Trophoblast cell (in vitro differentiated cells and primary cell): ENCODE measurements around the gene FAM78B.

Experiments used
- DNase-seq, 2 donors: peaks; one replicate each; pipeline ENCODE4 v3.0.0-alpha.2; 2016
- H2AFZ ChIP-seq: 2 replicates; pipeline ENCODE4 v1.6.1; 2013; ENCODE audit warnings: low read length, moderate library complexity, mild to moderate bottlenecking; ENCODE audit not compliant: insufficient read depth, poor library complexity
- H2AK5ac ChIP-seq: 2 replicates; pipeline ENCODE4 v1.6.1; 2013; ENCODE audit warnings: mild to moderate bottlenecking, low read length
- H2BK120ac ChIP-seq: 2 replicates; pipeline ENCODE4 v1.6.1; 2013; ENCODE audit warnings: low read length, mild to moderate bottlenecking, moderate library complexity; ENCODE audit not compliant: insufficient read depth, poor library complexity
- H2BK12ac ChIP-seq: 2 replicates; pipeline ENCODE4 v1.6.1; 2013; ENCODE audit warnings: mild to moderate bottlenecking, low read length, moderate library complexity
- H2BK5ac ChIP-seq: 2 replicates; pipeline ENCODE4 v1.6.1; 2013; ENCODE audit warnings: low read length, low read depth, moderate library complexity, mild to moderate bottlenecking; ENCODE audit not compliant: poor library complexity
- H3K14ac ChIP-seq: 2 replicates; pipeline ENCODE4 v1.6.1; 2013; ENCODE audit warnings: mild to moderate bottlenecking, low read length
- H3K18ac ChIP-seq: 2 replicates; pipeline ENCODE4 v1.6.1; 2013; ENCODE audit warnings: mild to moderate bottlenecking, low read length
- H3K23ac ChIP-seq: 2 replicates; pipeline ENCODE4 v1.6.1; 2013; ENCODE audit warnings: low read length
- H3K27ac ChIP-seq: 2 replicates; pipeline ENCODE4 v1.5.1; 2013; ENCODE audit warnings: low read depth, mild to moderate bottlenecking, inconsistent platforms, low read length, moderate library complexity
- H3K27me3 ChIP-seq: 2 replicates; pipeline ENCODE4 v1.6.1; 2013; ENCODE audit warnings: inconsistent platforms, mild to moderate bottlenecking, low read length, moderate library complexity; ENCODE audit not compliant: insufficient read depth
- H3K36me3 ChIP-seq, 2 experiments: 1 replicate in 1 of 2; 2 replicates in 1 of 2; pipeline ENCODE4 v1.6.1; 2013; ENCODE audit warnings: low read length in 2 of 2, mild to moderate bottlenecking in 2 of 2, moderate library complexity in 1 of 2; ENCODE audit not compliant: insufficient read depth in 2 of 2, control insufficient read depth in 1 of 2
- H3K4ac ChIP-seq: 2 replicates; pipeline ENCODE4 v1.6.1; 2013; ENCODE audit warnings: low read depth, mild to moderate bottlenecking, low read length, moderate library complexity
- H3K4me1 ChIP-seq, 2 experiments: 1 replicate in 1 of 2; 2 replicates in 1 of 2; pipeline ENCODE4 v1.6.1; 2013; ENCODE audit warnings: low read length in 2 of 2, mild to moderate bottlenecking in 2 of 2, moderate library complexity in 1 of 2; ENCODE audit not compliant: insufficient read depth in 2 of 2, control insufficient read depth in 1 of 2
- H3K4me2 ChIP-seq: 2 replicates; pipeline ENCODE4 v1.6.1; 2013; ENCODE audit warnings: inconsistent platforms, mild to moderate bottlenecking, low read length, moderate library complexity
- H3K4me3 ChIP-seq: 2 replicates; pipeline ENCODE4 v1.5.1; 2013; ENCODE audit warnings: mild to moderate bottlenecking, low read depth, low read length, inconsistent platforms
- H3K79me1 ChIP-seq: one replicate; pipeline ENCODE4 v1.6.1; 2013; ENCODE audit warnings: low read length
- H3K79me2 ChIP-seq: 2 replicates; pipeline ENCODE4 v1.6.1; 2013; ENCODE audit warnings: low read length, mild to moderate bottlenecking; ENCODE audit not compliant: control insufficient read depth, insufficient read depth, poor library complexity
- H3K9ac ChIP-seq: 2 replicates; pipeline ENCODE4 v1.6.1; 2013; ENCODE audit warnings: mild to moderate bottlenecking, low read length
- H3K9me3 ChIP-seq: 2 replicates; pipeline ENCODE4 v1.6.1; 2013; ENCODE audit warnings: low read depth, mild to moderate bottlenecking, control low read depth, inconsistent platforms, low read length; ENCODE audit not compliant: insufficient read depth
- H4K12ac ChIP-seq: 2 replicates; pipeline ENCODE4 v1.6.1; 2013; ENCODE audit warnings: low read depth, mild to moderate bottlenecking, low read length, moderate library complexity
- H4K8ac ChIP-seq: 2 replicates; pipeline ENCODE4 v1.6.1; 2013; ENCODE audit warnings: low read depth, mild to moderate bottlenecking, low read length, moderate library complexity
- H4K91ac ChIP-seq: one replicate; pipeline ENCODE4 v1.6.1; 2013; ENCODE audit warnings: low read depth, mild to moderate bottlenecking, low read length, moderate library complexity
- WGBS: extraction: QIAGEN DNeasy Blood & Tissue Kit; methylation state at CpG from one replicate; pipeline ENCODE4 v1.1.7; 2013; ENCODE audit warnings: missing lambda C conversion rate; ENCODE audit not compliant: insufficient read length, insufficient coverage; ENCODE audit errors: extremely low coverage; 5-methylcytosine and 5-hydroxymethylcytosine counted together

FAM78B gene

DNA sequence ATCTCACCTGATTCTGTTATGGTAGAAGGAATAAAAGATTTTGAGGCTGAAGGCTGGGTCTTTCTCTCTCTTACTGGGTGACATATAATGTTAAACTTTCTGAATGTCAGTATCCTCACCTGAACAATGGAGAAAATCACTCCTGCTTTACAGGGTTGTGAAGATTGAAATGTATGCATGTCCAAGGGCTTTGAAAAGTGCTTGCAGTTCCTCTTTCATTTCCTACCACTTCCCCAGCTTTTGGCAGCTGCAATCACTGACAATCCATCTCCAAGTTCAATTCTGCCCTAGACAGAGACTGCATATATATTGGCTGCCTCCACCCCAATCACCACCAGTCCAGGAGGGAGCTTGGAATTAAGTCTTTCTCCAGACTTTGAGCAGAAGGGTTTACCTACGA is 39.8 kb downstream of the FAM78B start:
- H3K4me1 ChIP-seq: no peaks in the 10 kb centered on the region
- no peak overlapping the region for H3K18ac ChIP-seq
- no peak overlapping the region for H4K91ac ChIP-seq
- no peak overlapping the region for H2BK5ac ChIP-seq
- H3K27me3 ChIP-seq: no peaks in the 10 kb centered on the region
- no peak overlapping the region for H3K4ac ChIP-seq
- no peak overlapping the region for H3K14ac ChIP-seq
- no peak overlapping the region for H4K8ac ChIP-seq
- no peak overlapping the region for H4K12ac ChIP-seq
- no peak overlapping the region for H3K4me3 ChIP-seq
- H2AFZ ChIP-seq: no peak overlapping the region
- H3K9ac ChIP-seq: no peak overlapping the region
- H3K27ac ChIP-seq: no peak overlapping the region
- no peak overlapping the region for H2BK120ac ChIP-seq
- H2AK5ac ChIP-seq: no peak overlapping the region
- no peaks in the 10 kb centered on the region for H3K9me3 ChIP-seq
- H3K79me1 ChIP-seq: no peaks in the 10 kb centered on the region
- H3K4me2 ChIP-seq: no peak overlapping the region
- no peak overlapping the region for H2BK12ac ChIP-seq
- H3K79me2 ChIP-seq: no peaks in the 10 kb centered on the region
- H3K36me3 ChIP-seq: no peaks in the 10 kb centered on the region
- no CpG with 5 or more reads among the region's 1 CpG for WGBS
- no peak overlapping the region for H3K23ac ChIP-seq
- no peak for DNase-seq

DNA sequence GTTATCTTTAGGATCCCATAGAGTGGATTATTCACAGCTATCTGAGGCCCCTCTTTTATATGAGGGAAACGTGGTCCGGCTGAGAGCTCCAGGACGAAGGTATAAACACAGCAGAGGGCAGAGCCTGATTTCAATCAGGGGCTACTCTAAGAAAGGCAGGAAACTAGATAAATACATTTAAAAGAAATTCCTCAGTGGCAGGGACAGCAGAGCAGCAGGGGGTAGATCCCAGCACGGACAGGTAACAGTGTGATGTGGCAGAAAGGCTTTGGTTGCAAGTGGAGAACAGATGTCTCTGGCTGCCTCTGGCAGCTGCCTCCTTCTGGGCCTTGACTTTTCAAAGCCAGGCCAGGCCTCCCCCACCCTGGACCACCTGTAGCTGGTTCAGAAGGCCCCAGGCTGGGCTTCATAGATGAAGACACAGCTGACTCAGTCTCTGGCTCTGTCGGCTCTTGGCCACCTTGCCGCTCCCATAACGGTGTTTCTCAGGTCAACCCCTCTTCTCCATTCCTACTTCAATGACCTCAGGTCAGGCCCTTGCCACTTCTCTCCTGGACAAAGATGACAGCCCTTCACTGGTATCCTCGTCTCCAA is 43.8 kb downstream of the FAM78B start:
- Histone ChIP-seq H3K9me3 (no peaks in the 10 kb centered on the region), H3K4ac (no peak overlapping the region), H3K4me3 (no peak overlapping the region), H4K12ac (no peak overlapping the region), H3K36me3 (no peaks in the 10 kb centered on the region), H4K8ac (no peak overlapping the region), H3K27ac (no peak overlapping the region), H2BK120ac (no peak overlapping the region), H3K4me1 (no peaks in the 10 kb centered on the region), H3K14ac (no peak overlapping the region), H3K79me1 (no peaks in the 10 kb centered on the region), H3K18ac (no peak overlapping the region), H4K91ac (no peak overlapping the region), H3K23ac (no peak overlapping the region), H2BK12ac (no peak overlapping the region), H3K27me3 (no peaks in the 10 kb centered on the region), H3K9ac (no peak overlapping the region), H2AK5ac (no peak overlapping the region), H3K79me2 (no peaks in the 10 kb centered on the region), H3K4me2 (no peak overlapping the region), H2BK5ac (no peak overlapping the region), H2AFZ (no peak overlapping the region)
- DNase-seq: no peak
- WGBS: no CpG with 5 or more reads among the region's 8 CpGs

DNA sequence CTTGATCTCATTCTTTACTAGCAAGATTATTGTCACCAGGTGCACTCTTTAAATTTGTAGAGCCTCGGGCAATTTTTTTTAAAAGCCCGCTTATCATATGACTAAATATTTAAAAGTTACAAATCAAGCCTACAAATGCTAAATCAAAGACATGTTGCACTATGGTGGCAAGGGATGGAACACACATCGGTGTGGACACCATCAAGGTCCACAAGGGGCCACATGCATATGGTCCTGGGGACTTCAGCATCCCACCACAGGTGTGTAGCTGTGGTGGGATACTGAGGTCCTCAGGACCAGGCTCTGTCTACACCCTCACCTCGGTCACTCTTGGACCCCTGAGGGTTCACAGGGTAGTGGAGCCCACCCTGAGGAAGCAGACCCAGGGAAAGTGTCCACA is 45.8 kb downstream of the FAM78B start:
- no peak overlapping the region for H4K91ac ChIP-seq
- no peak overlapping the region for H4K12ac ChIP-seq
- no peaks in the 10 kb centered on the region for H3K79me1 ChIP-seq
- H3K9me3 ChIP-seq: no peaks in the 10 kb centered on the region
- H3K4me1 ChIP-seq: no peaks in the 10 kb centered on the region
- H3K9ac ChIP-seq: no peak overlapping the region
- no peak overlapping the region for H2AK5ac ChIP-seq
- no peak overlapping the region for H3K4me3 ChIP-seq
- H3K36me3 ChIP-seq: no peaks in the 10 kb centered on the region
- no peak overlapping the region for H3K4ac ChIP-seq
- no peak overlapping the region for H2BK120ac ChIP-seq
- H3K27ac ChIP-seq: no peak overlapping the region
- no peak overlapping the region for H3K14ac ChIP-seq
- no peak overlapping the region for H4K8ac ChIP-seq
- DNase-seq: no peak
- H3K4me2 ChIP-seq: no peak overlapping the region
- no peak overlapping the region for H2BK12ac ChIP-seq
- no peaks in the 10 kb centered on the region for H3K79me2 ChIP-seq
- no CpG with 5 or more reads among the region's 4 CpGs for WGBS
- no peak overlapping the region for H2AFZ ChIP-seq
- no peaks in the 10 kb centered on the region for H3K27me3 ChIP-seq
- no peak overlapping the region for H3K23ac ChIP-seq
- H2BK5ac ChIP-seq: no peak overlapping the region
- no peak overlapping the region for H3K18ac ChIP-seq

DNA sequence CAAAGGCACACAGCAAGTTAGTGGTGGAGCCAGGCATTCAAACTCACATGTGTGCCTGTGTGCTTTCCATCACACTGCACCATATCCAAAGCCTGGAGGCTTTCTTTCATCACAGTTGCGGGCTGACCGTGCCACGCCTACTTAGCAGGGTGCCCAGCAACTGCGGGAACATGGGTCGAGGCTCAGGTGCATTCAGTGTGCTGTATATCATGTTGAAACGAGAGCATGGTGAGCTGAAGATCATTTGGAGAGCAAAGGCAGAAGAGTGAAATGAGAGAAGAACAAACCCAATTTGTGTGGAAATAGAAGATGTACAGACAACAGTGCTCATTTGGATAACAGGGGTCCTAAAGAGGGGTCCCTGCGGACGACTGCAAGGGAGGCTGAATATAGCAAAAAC is 46.5 kb downstream of the FAM78B start:
- Histone ChIP-seq H2BK12ac (no peak overlapping the region), H3K18ac (no peak overlapping the region), H3K4me2 (no peak overlapping the region), H3K23ac (no peak overlapping the region), H4K8ac (no peak overlapping the region), H3K79me2 (no peaks in the 10 kb centered on the region), H2BK120ac (no peak overlapping the region), H2BK5ac (no peak overlapping the region), H3K4me1 (no peaks in the 10 kb centered on the region), H3K4me3 (no peak overlapping the region), H3K36me3 (no peaks in the 10 kb centered on the region), H3K27me3 (no peaks in the 10 kb centered on the region), H3K9me3 (no peaks in the 10 kb centered on the region), H3K4ac (no peak overlapping the region), H3K27ac (no peak overlapping the region), H4K91ac (no peak overlapping the region), H2AFZ (no peak overlapping the region), H3K79me1 (no peaks in the 10 kb centered on the region), H3K14ac (no peak overlapping the region), H3K9ac (no peak overlapping the region), H2AK5ac (no peak overlapping the region), H4K12ac (no peak overlapping the region)
- WGBS: no CpG with 5 or more reads among the region's 8 CpGs
- DNase-seq: no peak
